ENCODE measurements around the gene SYTL3.
A peak's percentile ranks its signal among the peaks of the same experiment; 100 is the strongest.
"Not testable (repeated sequence)": the region's sequence is repeated elsewhere in the genome, so short reads cannot be mapped to it uniquely, and the experiment has no call there.

The SYTL3 gene

DNA sequence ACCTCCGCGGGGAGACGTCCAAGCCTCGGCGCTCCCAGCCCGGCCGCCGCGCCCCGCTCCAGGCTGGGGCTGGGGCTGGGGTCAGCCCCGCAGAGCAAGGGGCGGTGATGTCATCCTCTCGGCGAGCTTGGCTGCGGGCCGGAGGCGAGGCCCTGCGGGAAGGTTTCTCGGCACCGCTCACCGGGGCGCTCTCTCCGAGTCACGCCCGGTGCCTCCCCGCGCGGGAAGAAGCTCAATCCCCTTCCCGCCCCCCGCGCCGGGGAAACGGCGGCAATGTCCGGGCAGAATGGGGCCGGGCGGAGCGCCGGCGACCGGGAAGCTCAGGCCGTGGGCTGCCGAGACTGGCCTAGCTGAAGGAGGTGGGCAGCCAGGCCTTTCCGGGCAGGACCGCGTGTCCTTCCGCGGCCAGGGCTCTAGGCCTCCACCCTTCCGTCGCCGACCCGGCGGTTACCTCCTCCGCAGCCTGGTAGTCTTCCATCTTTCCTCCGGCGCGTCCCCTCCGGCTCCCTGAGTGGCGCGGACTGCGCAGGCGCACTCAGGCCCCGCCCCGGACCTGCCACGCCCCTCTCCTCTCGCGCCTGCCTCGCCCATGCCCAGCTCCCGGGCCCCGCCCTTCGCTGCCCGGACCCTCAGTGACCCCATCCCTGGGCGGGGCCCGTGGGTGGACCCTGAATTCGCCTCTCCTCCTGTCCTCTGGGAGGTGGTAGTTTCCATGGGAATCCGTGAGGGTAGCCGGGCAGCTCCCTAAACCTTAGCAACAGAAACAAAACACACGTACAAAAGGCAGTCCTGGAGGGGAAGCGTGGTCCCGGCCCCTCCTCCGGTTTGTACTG lies 5.4 kb upstream of the SYTL3 start, which contains the start of gene DYNLT1:
DYNLT1 (minus strand) TSS at position 513 of the 833 bp plus-strand sequence; CDS start at position 478, 35 bp downstream.
- DNase-seq: peak; percentile 79

GRCh38 chr6:158645064-158646022 lies 4.5 kb upstream of the SYTL3 start:
- no peak for DNase-seq

- no peak for DNase-seq
These were observed 3.6 kb upstream of the SYTL3 start for GRCh38 chr6:158646023-158646910.

- no peak for DNase-seq
These were observed 2.4 kb upstream of the SYTL3 start for GRCh38 chr6:158647501-158647900.

DNA sequence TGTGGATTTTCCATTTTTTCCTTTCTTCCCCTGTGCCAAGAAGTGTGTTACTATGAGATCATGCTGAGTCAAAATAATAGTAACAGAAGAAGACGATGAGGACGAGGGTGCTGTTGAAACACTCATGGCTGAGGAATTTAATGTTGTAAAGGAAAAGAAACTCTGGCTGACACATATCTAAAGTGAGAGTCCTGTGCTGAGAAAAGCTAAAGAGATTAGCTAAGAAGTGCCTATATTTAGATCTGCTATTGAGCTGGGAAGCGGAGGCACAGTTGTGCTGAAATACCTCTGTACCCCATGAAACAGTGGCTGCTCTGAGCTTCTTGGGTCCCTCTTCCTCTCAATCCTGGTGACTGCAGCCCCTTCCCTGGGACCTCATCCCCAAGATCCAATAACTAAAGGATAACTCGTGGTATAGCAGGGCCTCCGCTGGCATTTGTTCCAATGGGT lies 1.1 kb upstream of the SYTL3 start:
- no peak for DNase-seq

DNA sequence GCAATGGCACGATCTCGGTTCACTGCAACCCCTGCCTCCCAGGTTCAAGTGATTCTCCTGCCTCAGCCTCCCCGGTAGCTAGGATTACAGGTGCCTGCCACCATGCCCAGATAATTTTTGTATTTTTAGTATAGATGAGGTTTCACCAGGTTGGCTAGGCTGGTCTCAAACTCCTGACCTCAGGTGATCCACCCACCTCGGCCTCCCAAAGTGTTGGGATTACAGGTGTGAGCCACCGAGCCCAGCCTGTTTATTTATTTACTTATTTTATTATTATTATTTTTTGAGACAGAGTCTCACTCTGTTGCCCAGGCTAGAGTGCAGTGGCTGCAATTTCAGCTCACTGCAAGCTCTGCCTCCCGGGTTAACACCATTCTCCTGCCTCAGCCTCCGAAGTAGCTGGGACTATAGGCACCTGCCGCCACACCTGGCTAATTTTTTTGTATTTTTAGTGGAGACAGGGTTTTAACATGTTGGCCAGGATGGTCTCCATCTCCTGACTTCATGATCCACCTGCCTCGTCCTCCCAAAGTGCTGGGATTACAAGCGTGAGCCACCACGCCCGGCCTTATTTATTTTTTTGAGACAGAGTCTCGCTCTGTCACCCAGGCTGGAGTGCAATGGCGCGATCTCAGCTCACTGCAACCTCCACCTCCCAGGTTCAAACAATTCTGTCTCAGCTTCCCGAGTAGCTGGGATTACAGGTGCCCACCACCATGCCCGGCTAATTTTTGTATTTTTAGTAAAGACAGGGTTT lies 2.3 kb downstream of the SYTL3 start:
- not testable (repeated sequence) for DNase-seq

GRCh38 chr6:158653577-158654354 lies 3.9 kb downstream of the SYTL3 start:
- no peak for DNase-seq

- DNase-seq: peak; percentile 40
These were observed 4.6 kb downstream of the SYTL3 start for GRCh38 chr6:158654498-158654897.

DNA sequence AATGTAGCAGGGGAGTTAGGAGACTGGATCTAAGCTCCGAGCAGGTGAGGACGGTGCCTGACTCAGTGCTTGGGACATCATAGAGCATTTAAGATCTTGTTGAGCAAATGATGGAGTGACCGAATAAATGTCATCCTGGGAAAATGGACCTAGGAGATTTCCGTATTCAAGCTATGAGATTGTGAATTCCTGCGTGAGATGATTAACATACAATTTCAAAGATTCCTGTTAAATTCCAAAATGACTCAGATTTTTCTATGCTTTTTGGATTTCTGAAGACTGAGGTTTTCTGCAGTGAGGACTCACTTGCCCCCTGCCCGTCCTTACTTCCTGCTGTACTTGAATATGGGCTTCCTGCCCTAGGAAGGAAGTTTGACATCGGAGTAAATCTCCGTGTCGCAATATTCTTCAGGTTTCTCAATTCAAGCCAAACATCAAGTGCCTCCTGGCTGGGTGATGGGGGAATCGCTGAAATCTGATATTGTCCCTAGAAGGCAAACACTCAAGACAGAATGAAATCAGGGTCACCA lies 5.2 kb downstream of the SYTL3 start:
- no peak for DNase-seq

GRCh38 chr6:158655569-158656450 lies 6.0 kb downstream of the SYTL3 start:
- peak; percentile 93 for DNase-seq

DNA sequence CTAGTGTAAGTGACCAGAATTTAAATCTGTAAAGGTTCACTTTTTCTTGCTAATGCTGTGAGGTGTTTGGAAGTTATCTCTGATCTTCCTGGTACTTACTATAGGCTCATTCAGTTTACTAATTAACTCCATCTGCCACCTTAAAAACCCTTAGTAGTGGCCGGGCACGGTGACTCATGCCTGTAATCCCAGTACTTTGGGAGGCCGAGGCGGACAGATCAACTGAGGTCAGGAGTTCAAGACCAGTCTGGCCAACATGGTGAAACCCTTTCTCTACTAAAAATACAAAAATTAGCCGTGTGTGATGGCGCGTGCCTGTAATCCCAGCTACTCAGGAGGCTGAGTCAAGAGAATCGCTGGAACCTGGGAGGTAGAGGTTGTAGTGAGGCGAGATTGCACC lies 7.1 kb downstream of the SYTL3 start:
- not testable (repeated sequence) for DNase-seq

GRCh38 chr6:158660333-158660754 lies 10.5 kb downstream of the SYTL3 start:
- DNase-seq: peak; percentile 98

GRCh38 chr6:158661156-158661685 lies 11.4 kb downstream of the SYTL3 start:
- peak; percentile 44 for DNase-seq

GRCh38 chr6:158662607-158662953 lies 12.7 kb downstream of the SYTL3 start:
- no peak for DNase-seq

- DNase-seq: peak; percentile 85
These were observed 13.2 kb downstream of the SYTL3 start for GRCh38 chr6:158662954-158663624.

DNA sequence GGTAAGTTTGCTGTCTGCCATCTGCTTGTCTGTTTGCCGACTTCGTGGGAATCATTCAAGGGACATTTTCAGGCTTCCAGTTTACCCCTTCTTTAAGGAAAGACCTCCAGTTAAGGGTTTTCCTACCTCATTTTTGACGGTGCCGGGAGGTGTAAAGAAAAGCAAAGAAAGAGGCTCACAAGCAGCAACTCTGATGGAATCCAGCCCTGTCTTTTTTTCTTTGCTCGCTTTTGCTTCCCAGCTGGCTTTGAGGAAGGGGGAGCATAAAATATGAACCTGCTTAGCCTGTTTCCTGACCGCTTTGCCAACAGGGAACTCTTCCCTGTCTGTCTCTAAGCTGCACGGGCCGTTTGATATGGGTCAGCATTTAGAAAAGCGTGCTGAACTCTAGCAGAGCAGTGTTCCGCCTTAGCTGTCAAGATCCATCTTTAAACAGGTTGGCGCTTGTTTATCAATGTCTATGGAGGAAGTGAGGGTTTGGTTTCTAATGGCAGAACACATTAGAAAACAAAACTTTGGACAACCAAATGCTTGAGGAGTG lies 13.8 kb downstream of the SYTL3 start:
- peak; percentile 86 for DNase-seq

GRCh38 chr6:158665332-158665731 lies 15.5 kb downstream of the SYTL3 start:
- peak; percentile 54 for DNase-seq

DNA sequence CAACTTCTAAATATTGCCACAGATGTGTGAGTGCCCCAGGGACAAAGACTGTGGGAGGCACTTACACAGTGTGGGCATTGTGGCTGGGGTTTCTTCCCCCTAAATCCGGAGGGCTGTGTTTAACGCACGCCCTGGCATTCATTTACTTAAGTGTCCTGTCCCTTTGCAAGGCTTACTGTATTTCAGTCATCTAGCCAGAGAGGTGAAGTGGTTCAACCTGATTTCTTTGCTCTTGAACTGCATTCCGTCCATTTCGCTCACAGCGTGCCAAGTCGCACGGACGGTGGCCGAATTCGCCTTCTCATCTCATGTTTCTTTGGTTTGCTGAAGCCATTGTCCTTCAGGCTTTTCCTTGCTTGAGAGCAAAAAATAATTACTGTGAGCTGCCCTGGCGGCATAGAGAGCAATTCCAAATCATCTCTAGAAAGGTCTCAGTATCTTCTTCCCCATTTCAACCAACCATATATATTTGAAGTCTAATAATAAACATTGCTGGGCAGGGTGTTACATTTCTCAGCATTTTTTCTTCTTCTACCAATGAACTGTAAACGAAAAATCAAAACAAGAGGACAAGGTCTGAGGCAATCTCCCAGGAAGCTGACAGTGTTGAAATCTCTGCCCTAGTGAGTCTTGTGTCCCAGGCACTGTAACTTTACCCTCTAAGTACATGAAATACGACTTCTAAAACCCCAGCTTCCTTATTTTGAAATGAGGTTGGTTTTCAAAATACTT lies 16.9 kb downstream of the SYTL3 start:
- DNase-seq: peak; percentile 88
